H1 (cell line): ENCODE measurements around the gene RAB8B. TPM values are rescaled to one million over a fixed set of nuclear protein-coding genes. Genes with fewer than 3 reads are reported as not detected.

Experiments used
- CTBP2 ChIP-seq: IDR thresholded peaks from 2 replicates; pipeline ENCODE4 v1.7.0; 2011; ENCODE audit warnings: borderline replicate concordance, mild to moderate bottlenecking, moderate library complexity, mixed read lengths, low read length; ENCODE audit not compliant: insufficient read depth, insufficient read length
- E2F6 ChIP-seq: IDR thresholded peaks from 2 replicates; pipeline ENCODE4 v1.6.1; 2012; ENCODE audit warnings: inconsistent platforms
- HDAC6 ChIP-seq: IDR thresholded peaks from one replicate; pipeline ENCODE4 v1.7.1; 2012; ENCODE audit warnings: low read depth, mild to moderate bottlenecking, inconsistent platforms, low read length, moderate library complexity
- USF2 ChIP-seq: IDR thresholded peaks from 2 replicates; pipeline ENCODE4 v1.6.1; 2011; ENCODE audit warnings: low read length, improper control_type of control experiment
- polyA plus RNA-seq, 7 experiments: library from polyadenylated mRNA; depleted of rRNA in 3 of 7; stranded (reverse) in 5 of 7; unstranded in 2 of 7; fragments of >200 nt in 5 of 7; fragments of 200-250 nt in 2 of 7; gene quantifications; 1 replicate in 5 of 7; 2 replicates in 1 of 7; 4 replicates in 1 of 7; pipeline versions ENCODE4 v1.2.1 to v1.2.3, GENCODE V29; 2011 to 2013; ENCODE audit warnings: missing spikeins in 2 of 7, mixed read lengths in 2 of 7
- total RNA-seq: library from RNA; stranded (reverse); fragmentation: NEBNext Ultra II Directional; extraction: Animal tissue kit (Norgen Biotek cat#: 25700); gene quantifications from 2 replicates; pipeline ENCODE4 v1.2.1, GENCODE V29; 2021

The RAB8B gene
- total and polyA plus RNA-seq, 2 of the 8 experiments (the other 6 are each of a cell fraction or from before 2014, with no cell fraction given): 9.5 to 47.8 TPM

- no peak for TF ChIP-seq CTBP2
- no peak for TF ChIP-seq HDAC6
- no peak for TF ChIP-seq USF2
- TF ChIP-seq E2F6: no peak
Observed at GRCh38 chr15:63186065-63186464, 3.3 kb upstream of the RAB8B start (continued).
